Erythroblast (primary cell): ENCODE measurements around the gene ABO.

Experiments
- GATA1 ChIP-seq: IDR thresholded peaks from 2 replicates; pipeline ENCODE4 v1.6.1; 2011; ENCODE audit warnings: low read depth, mild to moderate bottlenecking, control low read depth, low read length, moderate library complexity
- POLR2A ChIP-seq: IDR thresholded peaks from 2 replicates; pipeline ENCODE4 v1.6.1; 2011; ENCODE audit warnings: mild to moderate bottlenecking, low read length

DNA sequence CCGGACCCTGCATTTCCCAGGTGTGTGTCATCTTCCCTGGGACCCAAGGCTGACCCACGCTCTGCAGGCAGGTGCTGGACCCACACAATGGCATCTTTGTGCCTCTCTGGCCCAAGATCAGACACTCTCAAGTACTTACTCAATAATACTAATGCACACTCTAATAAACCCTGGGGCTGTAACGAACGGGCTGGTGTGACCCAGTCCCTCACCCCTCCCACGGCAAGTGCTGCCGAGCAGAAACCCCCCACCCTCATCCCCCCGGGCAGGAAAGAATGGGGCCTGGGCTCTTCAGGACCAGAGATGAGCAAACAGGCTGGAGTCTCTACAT lies 64.8 kb downstream of the ABO start:
- TF ChIP-seq POLR2A (no peak), GATA1 (no peak)
